HG03045 (cell line): ENCODE measurements around the gene AHRR.

Source experiments
- ATAC-seq: cut with Tn5 transposase; IDR thresholded peaks from one replicate; pipeline ENCODE4 v1.9.1; 2021; ENCODE audit warnings: mild to moderate bottlenecking, moderate library complexity; ENCODE audit not compliant: unreplicated experiment

The AHRR gene

DNA sequence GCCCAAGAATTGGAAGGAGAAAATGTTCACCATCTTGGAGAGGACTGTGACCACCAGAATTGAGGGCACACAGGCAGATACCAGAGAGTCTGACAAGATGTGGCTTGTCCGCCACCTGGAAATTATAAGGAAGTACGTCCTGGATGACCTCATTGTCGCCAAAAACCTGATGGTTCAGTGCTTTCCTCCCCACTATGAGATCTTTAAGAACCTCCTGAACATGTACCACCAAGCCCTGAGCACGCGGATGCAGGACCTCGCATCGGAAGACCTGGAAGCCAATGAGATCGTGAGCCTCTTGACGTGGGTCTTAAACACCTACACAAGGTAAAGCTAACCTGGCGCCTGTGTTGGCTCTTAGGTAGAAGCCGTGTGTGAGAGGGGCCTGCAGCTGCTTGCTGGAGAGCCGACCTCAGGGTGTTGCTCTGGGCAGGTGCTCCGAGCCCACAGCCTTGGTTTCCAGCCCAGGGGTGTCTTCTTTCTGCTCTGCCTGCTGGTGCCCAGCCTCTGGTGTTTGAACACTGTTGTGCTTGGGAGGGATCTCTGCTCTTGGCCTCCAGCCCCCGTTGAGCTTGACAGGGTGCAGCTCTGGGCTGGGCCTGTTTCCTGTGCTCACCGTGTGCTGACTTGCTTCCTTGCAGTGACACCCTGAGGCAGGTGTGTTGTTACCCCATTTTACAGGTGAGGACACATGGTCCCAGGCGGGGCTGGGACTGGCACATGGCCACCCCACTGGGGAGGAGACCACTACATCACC is 132.4 kb downstream of the AHRR start:
- ATAC-seq = no peak

DNA sequence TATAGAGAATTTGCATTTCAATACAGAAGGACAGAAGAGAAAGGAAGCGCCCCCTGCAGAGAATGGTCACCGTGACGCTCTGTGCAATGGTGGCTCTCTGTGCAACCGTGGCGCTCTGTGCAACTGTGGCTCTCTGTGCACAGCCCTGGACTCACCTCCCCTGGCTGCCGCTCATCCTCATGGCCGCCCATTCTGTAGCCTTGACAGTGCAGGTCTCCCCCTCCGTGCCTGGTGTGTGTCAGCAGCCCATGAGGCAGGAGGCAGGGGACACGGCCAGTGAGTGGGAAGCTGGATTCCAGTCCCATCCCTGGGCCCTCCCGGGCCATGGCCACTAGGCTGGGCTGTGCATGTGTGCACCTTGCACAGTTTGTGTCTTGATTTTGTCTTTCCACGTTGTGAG is 133.4 kb downstream of the AHRR start:
- ATAC-seq = no peak

DNA sequence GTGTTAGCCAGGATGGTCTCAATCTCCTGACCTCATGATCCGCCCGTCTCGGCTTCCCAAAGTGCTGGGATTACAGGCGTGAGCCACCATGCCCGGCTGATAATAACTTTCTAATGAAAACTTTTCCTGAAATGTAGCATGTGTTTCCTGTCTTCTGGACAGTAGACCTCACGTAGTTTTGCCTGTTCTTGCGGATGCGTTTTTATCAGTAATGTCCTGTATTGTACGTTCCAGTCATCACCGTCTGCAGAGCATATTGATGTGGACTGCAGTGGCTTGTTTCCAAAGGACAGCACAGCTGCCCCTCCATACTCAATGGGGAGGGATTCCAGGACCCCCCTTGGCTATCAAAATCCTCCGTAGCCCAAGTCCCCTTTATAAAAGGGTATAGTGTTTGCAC is 134.3 kb downstream of the AHRR start:
- no peak for ATAC-seq

DNA sequence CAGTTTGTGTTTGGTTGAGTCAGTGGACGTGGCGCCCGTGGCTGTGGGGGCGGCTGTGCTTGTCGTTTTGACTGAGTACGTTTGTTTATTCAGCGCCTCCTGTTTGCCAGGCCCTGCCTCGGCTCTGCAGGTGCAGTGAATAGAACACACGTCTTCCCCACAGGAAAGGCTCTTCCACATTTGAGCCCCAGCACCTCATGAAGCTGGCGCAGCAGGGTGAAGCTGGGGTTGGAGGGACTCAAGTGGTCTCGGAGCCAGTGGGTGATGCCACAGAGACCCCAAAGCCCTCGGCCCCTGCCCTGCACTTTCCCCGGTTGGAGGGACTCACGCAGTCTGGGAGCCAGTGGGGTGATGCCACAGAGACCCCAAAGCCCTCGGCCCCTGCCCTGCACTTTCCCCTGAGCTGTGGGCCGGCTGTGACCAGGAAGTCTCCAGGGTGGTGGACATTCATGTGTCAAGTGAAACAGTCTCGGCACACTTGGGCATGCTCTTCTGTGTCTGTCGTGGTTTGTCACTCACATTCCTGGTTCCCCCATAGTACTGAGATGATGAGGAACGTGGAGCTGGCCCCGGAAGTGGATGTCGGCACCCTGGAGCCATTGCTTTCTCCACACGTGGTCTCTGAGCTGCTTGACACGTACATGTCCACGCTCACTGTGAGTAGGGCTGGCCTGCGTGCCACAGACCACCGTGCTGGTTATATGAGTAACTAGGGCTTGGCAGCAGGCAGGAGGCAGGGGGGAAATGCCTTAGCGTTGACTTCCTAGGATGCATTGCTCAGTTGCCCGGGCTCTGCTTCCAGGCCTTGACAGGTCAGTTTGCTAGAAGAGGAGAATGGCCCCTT is 135.1 kb downstream of the AHRR start:
- ATAC-seq = no peak

DNA sequence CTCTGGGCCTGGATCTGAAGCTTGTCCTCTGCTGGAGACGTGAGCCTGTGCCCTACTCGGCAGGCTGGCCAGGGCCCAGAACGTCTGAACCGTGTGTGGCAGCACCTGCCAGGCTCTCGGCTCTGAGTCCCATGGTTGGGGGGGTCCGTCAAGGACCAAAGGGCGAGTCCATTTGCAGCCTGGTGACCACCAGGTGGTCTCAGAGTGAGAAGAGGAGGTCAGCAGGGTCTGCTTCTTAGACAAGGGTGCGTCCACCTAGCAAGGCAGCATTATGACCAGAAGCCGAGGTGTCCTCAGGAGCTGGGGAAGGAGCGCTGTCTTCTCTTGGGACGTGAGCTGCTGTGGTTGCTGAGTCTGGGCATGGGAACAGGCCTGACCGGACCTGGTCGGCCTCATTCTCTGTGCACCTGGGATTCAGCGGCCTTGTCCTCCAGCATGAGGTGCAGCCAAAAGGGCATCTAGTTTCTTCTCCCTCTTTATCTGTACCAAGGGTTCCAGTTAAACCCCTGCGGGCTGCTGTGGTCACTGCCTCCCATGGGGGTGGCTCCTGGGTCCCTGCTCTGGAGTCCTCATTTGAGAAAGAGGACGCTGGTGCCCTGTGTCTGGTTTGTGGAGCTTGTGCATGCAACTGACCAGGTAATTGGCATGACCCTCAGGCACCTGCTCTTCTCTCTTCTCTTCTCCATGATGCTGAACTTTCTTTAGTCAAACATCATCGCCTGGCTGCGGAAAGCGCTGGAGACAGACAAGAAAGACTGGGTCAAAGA is 135.9 kb downstream of the AHRR start:
- ATAC-seq = no peak

DNA sequence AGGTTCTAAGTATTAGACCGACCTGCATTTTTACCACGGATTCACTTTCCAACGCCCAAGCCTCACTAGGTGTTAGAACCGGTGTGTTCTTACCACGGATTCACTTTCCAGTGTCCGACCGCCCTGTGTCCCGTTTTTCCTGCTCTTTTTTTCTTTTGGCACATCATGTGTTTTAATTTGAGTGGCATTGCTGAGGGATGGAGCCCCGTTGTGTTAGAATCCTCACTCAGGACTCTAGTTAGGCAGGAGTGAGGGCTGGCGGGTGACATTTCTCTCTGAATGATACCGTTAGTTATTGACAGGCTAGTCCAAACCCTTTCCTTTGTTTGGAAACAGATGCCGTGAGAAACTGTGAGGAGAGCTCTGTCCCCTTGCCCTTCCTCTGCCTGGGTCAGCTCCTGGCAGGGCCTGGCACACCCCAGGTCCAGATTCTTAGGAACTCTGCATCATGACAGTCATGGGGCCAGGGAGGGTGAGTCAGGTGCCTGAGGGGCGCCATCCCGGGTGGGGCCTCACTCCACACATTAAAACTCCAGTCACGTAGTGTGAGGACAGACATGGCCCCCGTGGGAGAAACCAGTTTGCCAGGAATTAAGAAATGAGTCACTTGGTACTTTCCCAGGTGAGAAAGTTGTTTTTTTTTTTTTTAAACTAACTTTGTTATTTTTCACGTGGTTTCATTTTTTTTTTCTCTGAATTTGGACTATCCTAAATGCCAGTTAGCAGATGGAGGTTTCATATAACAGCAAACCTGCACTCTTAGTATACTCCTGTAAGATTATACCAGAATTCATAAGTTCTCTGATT is 137.2 kb downstream of the AHRR start:
- no peak for ATAC-seq

DNA sequence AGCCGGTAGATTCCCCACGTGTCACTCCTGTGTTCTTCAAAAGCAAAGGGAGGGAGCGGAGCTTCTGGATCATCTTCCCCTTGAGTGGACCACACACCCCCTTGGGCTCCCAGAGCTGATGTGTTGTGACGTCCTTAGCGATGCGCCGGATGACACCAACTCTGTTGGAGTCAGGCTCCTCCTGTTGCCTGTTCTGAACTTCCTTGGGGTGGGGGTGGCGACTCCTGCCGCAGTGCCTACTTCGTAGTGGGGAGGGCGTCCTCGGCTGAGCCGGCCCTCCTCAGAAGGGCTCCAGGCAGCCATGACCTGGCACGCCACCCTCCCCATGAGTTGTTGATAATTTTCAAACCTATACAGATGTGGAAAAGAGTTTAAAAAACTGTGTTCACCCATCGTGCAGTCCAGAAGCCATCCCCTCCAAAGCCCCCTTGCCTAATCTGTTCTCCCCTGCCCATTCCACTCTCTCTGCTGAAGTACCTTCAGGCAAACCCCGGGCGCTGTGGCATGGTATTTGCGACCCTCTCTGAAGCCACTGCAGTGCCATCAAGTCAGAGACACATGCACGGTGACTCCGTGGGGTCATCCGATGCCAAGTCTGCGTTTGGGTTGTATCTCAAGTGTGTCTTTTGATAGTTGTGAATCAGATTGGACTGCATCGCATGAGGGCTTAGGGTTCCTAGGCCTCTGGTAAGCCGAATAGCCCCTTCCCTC is 138.2 kb downstream of the AHRR start:
- no peak for ATAC-seq

DNA sequence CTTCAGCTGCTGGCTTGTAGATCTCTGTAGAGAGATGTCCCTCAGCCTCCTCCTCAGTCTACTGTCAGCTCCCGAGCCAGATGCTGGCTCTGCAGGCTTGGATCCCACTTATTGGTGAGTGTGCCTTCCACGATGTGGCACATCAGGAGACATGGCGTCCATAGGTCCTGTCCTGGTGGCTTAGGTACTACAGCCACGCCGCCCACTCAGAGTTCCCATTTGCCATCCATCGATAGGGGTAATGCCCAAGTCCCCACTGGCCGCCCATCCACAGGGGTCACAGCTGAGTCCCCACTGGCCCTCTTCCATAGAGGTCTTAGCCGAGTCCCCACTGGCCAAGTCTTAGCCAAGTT is 138.7 kb downstream of the AHRR start:
- no peak for ATAC-seq

DNA sequence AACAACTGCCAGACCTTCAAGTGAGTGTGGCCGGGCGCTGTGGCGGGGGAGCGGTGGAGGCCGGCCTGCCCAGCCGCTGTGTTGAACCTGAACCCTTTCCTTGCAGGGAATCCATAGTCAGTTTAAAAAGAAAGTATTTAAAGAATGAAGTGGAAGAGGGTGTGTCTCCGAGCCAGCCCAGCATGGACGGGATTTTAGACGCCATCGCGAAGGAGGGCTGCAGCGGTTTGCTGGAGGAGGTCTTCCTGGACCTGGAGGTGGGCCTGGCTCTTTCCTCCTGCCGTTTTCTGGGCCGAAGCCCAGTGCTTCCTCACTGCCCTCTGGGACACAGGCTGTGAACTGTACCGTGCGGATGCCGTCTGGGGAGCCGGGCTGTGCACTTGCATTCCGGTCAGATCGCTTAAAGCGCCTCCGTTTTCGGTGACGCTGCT is 140.6 kb downstream of the AHRR start:
- ATAC-seq = no peak

DNA sequence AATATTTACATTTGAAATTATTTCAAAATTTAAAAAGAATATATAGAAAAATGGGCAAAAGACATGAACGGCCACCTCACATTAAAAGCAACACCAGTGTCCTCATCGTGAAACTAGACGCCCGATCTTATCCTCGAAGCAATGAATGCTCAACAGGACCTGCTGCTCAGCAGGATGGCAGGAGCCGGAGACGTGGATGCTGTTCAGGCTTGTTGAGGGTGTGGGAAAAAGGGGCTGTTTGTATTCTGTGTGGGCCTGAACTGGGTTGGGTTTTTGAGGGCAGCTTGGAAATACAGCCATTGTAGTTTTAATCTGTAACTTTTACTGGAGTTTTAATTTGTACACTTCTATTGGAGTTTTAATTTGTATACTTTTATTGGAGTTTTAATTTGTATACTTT is 141.8 kb downstream of the AHRR start:
- ATAC-seq = no peak

DNA sequence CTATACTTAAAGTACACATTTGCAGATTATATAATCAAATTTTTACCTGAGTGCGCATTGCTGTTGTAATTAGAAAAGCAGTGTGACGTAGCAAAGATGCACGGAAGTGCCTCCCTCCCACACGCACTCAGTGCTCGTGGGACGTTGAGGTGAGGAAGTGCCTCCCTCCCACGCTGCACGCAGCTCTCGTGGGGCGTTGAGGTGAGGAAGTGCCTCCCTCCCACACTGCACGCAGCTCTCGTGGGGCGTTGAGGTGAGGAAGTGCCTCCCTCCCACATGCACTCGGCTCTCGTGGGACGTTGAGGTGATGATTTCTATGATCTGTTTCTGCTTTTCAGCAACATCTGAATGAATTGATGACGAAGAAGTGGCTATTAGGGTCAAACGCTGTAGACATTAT is 142.4 kb downstream of the AHRR start:
- no peak for ATAC-seq

DNA sequence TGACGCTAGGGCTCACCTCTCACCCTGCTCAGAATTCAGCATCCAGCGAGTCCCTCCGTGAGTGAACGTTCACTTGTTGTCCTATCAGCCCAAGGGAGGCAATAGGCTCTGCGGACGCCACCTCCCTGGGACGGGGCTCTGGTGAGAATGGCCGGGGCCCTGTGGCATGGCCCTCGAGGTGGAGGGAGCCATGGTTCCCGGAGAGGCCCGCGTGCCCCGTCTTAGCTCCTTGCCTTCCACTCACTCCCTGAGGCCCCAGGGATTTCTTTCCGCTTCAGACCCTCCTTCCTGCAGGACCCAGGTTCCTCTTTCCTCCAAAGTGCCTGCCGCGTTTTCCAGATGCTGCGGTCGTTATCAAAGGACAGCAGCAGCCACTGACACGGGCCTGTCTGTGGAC is 142.9 kb downstream of the AHRR start:
- ATAC-seq = no peak

DNA sequence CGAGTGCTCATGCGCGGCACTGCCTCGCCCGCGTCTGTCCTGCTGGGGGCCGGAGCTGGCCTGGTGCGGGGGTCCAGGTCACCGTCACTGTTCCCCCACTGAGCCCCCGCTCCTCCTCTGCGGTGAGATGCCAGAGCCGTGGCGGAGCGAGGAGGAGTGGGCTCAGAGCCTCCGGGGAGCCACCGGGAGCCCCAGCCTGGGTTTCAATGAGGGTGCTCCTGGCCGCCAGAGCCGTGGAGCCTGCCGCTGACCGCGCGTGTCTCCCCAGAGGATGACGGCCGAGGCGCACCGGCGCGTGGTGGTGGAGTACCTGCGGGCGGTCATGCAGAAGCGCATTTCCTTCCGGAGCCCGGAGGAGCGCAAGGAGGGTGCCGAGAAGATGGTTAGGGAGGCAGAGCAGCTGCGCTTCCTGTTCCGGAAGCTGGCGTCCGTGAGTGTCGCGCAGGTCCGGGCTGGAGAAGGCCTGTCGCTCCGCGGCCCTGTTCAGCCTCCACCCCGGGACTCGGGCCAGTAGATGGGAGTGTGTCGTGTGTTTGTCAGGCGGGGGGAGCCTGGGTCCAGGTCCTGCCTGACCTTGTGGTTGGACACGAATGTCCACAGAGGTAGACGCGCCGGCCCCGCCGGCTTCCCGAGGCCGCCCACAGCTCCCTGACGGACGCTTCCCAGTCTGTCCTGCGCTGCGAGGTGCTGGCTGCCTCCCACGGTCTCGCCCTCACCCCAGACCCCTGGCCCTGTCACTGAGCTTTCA is 143.5 kb downstream of the AHRR start:
- no peak for ATAC-seq

DNA sequence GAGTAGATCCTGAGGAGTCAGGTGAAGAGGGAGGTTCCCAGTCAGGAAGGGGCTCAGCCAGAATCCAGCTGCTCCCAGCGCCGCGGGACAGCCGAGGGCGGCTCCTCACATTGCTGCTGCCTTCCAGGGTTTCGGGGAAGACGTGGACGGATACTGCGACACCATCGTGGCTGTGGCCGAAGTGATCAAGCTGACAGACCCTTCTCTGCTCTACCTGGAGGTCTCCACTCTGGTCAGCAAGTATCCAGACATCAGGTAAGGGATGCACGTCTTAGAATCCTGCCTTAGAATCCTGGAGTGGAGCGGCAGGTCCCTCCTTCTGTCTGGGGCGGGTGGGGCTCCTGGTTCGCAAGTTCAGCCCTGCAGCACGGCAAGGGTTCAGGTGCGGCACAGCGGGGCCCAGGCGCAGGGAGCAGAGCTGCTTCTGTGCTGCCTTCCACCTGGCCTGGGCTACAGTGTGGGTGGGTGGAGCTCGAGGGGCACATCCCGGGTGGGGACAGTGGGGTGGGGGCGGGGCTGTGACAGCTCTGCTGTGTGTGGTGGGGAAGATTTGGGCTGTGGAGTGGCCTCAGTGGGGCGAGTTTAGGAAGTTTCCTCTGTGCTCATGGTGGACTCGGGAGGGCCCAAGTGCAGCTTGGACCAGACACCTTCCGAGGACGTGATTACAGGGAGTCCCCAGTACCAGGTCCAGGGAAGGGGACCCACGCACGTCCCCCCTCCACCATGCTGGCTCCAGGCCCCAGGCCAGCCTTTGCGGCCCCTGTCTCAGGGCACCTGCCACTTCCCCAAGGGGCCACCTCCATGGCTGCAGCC is 144.3 kb downstream of the AHRR start:
- ATAC-seq = no peak

DNA sequence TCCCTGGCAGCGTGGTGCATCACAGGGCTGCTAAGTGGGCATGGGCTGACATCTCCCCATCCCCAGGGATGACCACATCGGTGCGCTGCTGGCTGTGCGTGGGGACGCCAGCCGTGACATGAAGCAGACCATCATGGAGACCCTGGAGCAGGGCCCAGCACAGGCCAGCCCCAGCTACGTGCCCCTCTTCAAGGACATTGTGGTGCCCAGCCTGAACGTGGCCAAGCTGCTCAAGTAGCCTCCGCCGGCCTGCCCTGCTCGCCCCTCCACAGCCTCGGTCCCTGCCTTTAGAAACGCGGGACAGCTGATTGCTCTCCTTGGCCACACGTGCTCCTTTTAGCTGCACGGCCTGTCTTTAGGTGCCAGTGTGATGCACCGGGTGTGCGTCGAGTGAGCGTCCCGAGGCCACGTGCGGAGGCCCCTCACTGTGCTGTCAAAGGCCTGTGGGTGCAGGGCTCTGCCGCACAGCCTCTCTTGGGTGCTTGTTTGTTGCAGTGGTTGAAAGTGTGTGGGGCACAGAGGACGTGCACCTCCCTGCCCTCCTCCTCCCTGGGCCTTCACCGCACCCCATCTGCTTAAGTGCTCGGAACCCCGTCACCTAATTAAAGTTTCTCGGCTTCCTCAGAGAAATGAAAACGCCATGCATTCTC is 145.3 kb downstream of the AHRR start:
- no peak for ATAC-seq

DNA sequence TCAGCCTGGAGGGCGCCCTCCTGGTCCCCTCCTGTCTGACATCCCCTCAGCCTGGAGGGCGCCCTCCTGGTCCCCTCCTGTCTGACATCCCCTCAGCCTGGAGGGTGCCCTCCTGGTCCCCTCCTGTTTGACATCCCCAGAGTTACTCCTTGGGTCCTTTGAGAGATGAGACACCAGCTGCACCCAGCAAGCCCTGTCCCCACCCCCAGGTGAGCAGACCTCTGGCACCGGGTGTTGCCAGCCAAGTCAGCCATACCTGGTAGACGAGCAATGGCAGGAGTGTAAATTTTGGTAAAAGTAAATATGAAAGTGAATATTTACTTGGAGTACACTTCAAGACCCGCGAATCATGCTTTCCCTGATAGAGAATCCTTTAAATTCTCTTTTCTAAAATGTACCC is 146.9 kb downstream of the AHRR start:
- ATAC-seq = no peak

DNA sequence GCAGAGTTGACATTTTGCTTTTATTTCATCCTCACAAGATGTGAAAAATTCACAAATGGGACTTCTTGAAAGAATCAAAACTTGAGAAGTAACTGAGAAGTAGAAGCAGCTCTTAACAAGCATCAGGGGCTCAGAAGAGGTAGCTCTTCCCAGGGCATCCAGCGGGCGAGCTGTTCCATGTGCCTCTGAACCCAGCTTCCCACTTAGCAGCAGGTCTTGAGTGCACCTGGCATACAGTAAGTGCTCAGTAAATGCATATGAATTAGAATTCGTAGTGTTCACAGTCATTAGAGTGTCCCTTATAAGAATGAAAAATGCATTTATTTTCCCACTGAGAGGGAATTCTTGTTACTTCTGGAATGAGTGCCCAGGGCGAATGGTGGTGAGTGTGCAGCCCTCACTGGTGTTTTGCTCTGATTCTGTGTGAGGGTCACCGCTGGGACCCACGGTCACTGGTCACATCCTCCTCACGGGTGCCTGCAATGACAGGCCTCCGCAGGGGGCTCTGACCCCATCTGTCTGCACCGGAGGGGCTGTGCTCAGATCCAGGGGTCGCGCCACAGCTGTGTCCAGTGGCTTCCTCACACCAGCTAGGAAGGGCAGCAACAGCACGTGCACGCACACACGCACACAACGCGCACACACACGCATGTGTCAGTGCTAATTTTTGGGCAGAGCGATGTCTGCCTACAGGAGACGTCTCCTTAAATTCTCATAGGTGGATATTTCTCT is 148.4 kb downstream of the AHRR start:
- no peak for ATAC-seq
